GM12878 (cell line): Measurements from ENCODE around the gene OR2T27. TPM values are rescaled to one million over a fixed set of nuclear protein-coding genes. Genes with fewer than 3 reads are reported as not detected.

Experiments used
- ATAC-seq: fragments of 200-7000 bp; cut with Tn5 transposase; 3 replicates; pipeline ENCODE4 v1.9.1; 2020; ENCODE audit warnings: mild to moderate bottlenecking, moderate library complexity
- BruUV-seq: library from RNA; stranded (reverse); fragments of 400-500 nt; replicated peaks from 2 replicates; lab custom pipeline; 2021; lab: Mats Ljungman, UMichigan
- CTCF ChIA-PET: fragments of 300-600 bp; sonication (Branson Sonifier 250); formaldehyde crosslinking; extraction: SDS; loops from one replicate; lab custom pipeline; 2021; ENCODE audit warnings: inconsistent platforms; lab: Yijun Ruan, JAX
- POLR2A ChIA-PET: fragments of 350-600 bp; formaldehyde crosslinking; extraction: SDS; loops from one replicate; lab custom pipeline; 2021; ENCODE audit warnings: inconsistent platforms; lab: Charles Lee
- RAD21 ChIA-PET: fragments of 300-600 bp; sonication (Branson Sonifier 250); formaldehyde crosslinking; loops from one replicate; lab custom pipeline; 2023; ENCODE audit warnings: antibody characterized with exemption; ENCODE audit not compliant: unreplicated experiment; lab: Charles Lee
- SMC1A ChIA-PET: fragments of 300-600 bp; sonication (Branson Sonifier 250); formaldehyde crosslinking; loops from one replicate; lab custom pipeline; 2023; ENCODE audit not compliant: unreplicated experiment, uncharacterized antibody; lab: Charles Lee
- DNase-seq: peaks from one replicate; pipeline ENCODE4 v3.0.0-alpha.2; 2011; ENCODE audit warnings: low read depth, low spot score
- FAIRE-seq: peaks from 3 replicates; lab custom pipeline; 2011; peaks lifted over from hg19 to GRCh38; lab: Jason Lieb, UNC
- H2AFZ ChIP-seq: 2 replicates; pipeline ENCODE4 v1.6.0; 2011; ENCODE audit warnings: low read depth, low read length, control low read depth; ENCODE audit not compliant: control insufficient read depth
- H3K27ac ChIP-seq: 2 replicates; pipeline ENCODE4 v1.5.1; 2011; ENCODE audit warnings: control low read depth; ENCODE audit not compliant: control insufficient read depth, insufficient read depth
- H3K27me3 ChIP-seq, 2 experiments: replicated peaks in 1 of 2; 2 replicates each; pipeline versions ENCODE4 v1.6.0 to v1.6.1; 2011; ENCODE audit warnings: low read length in 1 of 2; ENCODE audit not compliant: control insufficient read depth in 2 of 2, insufficient read depth in 2 of 2
- H3K36me3 ChIP-seq, 2 experiments: 2 replicates each; pipeline ENCODE4 v1.5.1; 2011; ENCODE audit warnings: low read length in 1 of 2; ENCODE audit not compliant: control insufficient read depth in 2 of 2, insufficient read depth in 2 of 2
- H3K4me1 ChIP-seq: 2 replicates; pipeline ENCODE4 v1.6.1; 2011; ENCODE audit warnings: mild to moderate bottlenecking, low read length, moderate library complexity, mixed read lengths; ENCODE audit not compliant: control insufficient read depth, insufficient read depth
- H3K4me2 ChIP-seq: 2 replicates; pipeline ENCODE4 v1.6.0; 2011; ENCODE audit warnings: control low read depth; ENCODE audit not compliant: control insufficient read depth, insufficient read depth
- H3K4me3 ChIP-seq: fragments of 200-600 bp; sonication (generic); 2 replicates; pipeline ENCODE4 v1.5.1; 2016
- H3K79me2 ChIP-seq: 2 replicates; pipeline ENCODE4 v1.6.0; 2011; ENCODE audit warnings: low read length; ENCODE audit not compliant: control insufficient read depth, insufficient read depth
- H3K9ac ChIP-seq: 2 replicates; pipeline ENCODE4 v1.8.0; 2011; ENCODE audit warnings: low read length, control low read depth, mixed read lengths; ENCODE audit not compliant: control insufficient read depth, insufficient read depth
- H3K9me3 ChIP-seq: replicated peaks from 3 replicates; pipeline ENCODE4 v1.5.1; 2011; ENCODE audit warnings: mild to moderate bottlenecking, low read length; ENCODE audit not compliant: control insufficient read depth, insufficient read depth
- H4K20me1 ChIP-seq: 2 replicates; pipeline ENCODE4 v1.6.0; 2011; ENCODE audit not compliant: control insufficient read depth, insufficient read depth
- CBX3 ChIP-seq: fragments of 200-600 bp; sonication (generic); IDR thresholded peaks from 2 replicates; pipeline ENCODE4 v1.6.1; 2016; ENCODE audit warnings: low read depth, borderline replicate concordance
- EP300 ChIP-seq, 2 experiments: fragments of 150-350 bp in 1 of 2; IDR thresholded peaks; 2 replicates each; pipeline ENCODE4 v1.6.1; 2011 to 2012; ENCODE audit warnings: low read depth in 2 of 2, low read length in 2 of 2, borderline replicate concordance in 1 of 2, improper control_type of control experiment in 1 of 2, inconsistent platforms in 1 of 2; ENCODE audit not compliant: control insufficient read depth in 1 of 2
- WGBS: methylation state at CpG from one replicate; pipeline ENCODE4 v1.1.6; 2016; ENCODE audit warnings: low lambda C conversion rate; ENCODE audit not compliant: insufficient replicate concordance, insufficient coverage; ENCODE audit errors: missing lambda C conversion rate; 5-methylcytosine and 5-hydroxymethylcytosine counted together
- in situ Hi-C: fragments of 300-500 bp; cut with MboI; formaldehyde crosslinking; loops from 9 replicates; pipeline ENCODE4 v1.14.3; 2018; ENCODE audit warnings: mixed read lengths
- intact Hi-C: fragments of 100-400 bp; cut with micrococcal nuclease; formaldehyde crosslinking; loops from one replicate; pipeline ENCODE4 v1.14.2; 2022; ENCODE audit not compliant: unreplicated experiment
- polyA plus RNA-seq, 11 experiments: library from polyadenylated mRNA; depleted of rRNA in 4 of 11; unstranded in 6 of 11; stranded (reverse) in 5 of 11; fragments of >200 nt; fragmentation: Nextera tagmentation in 4 of 11; fragmentation: Illumina TruSeq in 1 of 11; extraction: Ambion mirVana in 4 of 11; extraction: Trizol in 1 of 11; gene quantifications; 1 replicate in 1 of 11; 2 replicates in 10 of 11; pipeline versions ENCODE4 v1.2.1 to v1.2.3, GENCODE V29; 2011 to 2016; ENCODE audit warnings: inconsistent platforms in 2 of 11, missing spikeins in 2 of 11, low read depth in 1 of 11
- total RNA-seq, 4 experiments: library from RNA; depleted of rRNA in 3 of 4; stranded (reverse); fragments of >200 nt in 3 of 4; fragmentation: Illumina TruSeq in 1 of 4; extraction: Trizol in 1 of 4; gene quantifications; 2 replicates each; pipeline versions ENCODE4 v1.2.1 to v1.2.3, GENCODE V29; 2013 to 2021
- TF ChIP-seq, protein P1 (sequence below): fragments of 450-650 bp; IDR thresholded peaks from 2 replicates; pipeline ENCODE4 v1.6.1; 2016; ENCODE audit warnings: mild to moderate bottlenecking
- TF ChIP-seq, protein P2 (sequence below): IDR thresholded peaks from 2 replicates; pipeline ENCODE4 v1.6.1; 2012; ENCODE audit warnings: low read length, inconsistent platforms
- TF ChIP-seq, protein P3 (sequence below): IDR thresholded peaks from 2 replicates; pipeline ENCODE4 v1.6.1; 2011; ENCODE audit warnings: borderline replicate concordance, low read depth, mild to moderate bottlenecking, moderate library complexity, low read length; ENCODE audit not compliant: insufficient read depth, poor library complexity, severe bottlenecking
- TF ChIP-seq, protein P4 (sequence below): fragments of 450-650 bp; IDR thresholded peaks from 2 replicates; pipeline ENCODE4 v1.6.1; 2017; ENCODE audit warnings: mild to moderate bottlenecking, moderate library complexity

Gene OR2T27
- total and polyA plus RNA-seq, 10 of the 15 experiments (the other 5 are each of a cell fraction or from before 2014, with no cell fraction given), result 0.13 to 0.33 (median 0.22) TPM; not detected in 3

DNA sequence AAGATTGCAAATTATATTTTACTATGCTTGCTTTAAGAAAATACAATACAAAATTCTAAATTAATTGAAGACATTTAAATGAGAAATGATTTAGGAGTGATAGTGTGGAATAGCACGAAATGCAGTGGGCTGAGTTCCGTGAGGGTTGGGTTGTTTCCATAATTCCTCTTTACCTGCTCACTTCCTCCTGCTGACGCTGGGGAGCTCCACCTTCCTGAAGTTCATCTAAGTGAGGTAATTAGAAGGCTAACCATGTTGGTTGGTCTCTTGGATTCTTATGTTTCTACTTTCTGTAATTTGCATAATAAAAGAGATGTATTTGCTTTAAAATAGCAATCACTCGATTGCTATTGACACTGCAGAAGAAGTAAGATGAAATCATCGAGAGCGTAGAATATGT lies 42.6 kb upstream of the OR2T27 start:
- RAD21 ChIA-PET, result interaction anchor here (2.0 to 4.9 kb wide), 2 partner anchors 108 to 455 kb away, joined by 6 to 53 read pairs; no protein-coding TSS in a partner anchor
- Histone ChIP-seq H2AFZ (no peak overlapping the region), H3K27ac (no peak overlapping the region), H4K20me1 (no peaks in the 10 kb centered on the region), H3K4me2 (no peak overlapping the region), H3K27me3 (no peaks in the 10 kb centered on the region), H3K9ac (no peak overlapping the region), H3K79me2 (no peaks in the 10 kb centered on the region), H3K4me3 (no peak overlapping the region), H3K4me1 (no peaks in the 10 kb centered on the region), H3K36me3 (no peaks in the 10 kb centered on the region), H3K9me3 (no peaks in the 10 kb centered on the region)
- 50% methylated on average over 6 of the region's 6 CpGs for WGBS
- SMC1A ChIA-PET, result interaction anchor here (1.1 to 5.2 kb wide), 5 partner anchors 100 to 454 kb away, joined by 3 to 60 read pairs (median 5); partner anchors contain the start of gene OR2T1
- ATAC-seq (no peak), DNase-seq (no peak), FAIRE-seq (no peak)
- POLR2A ChIA-PET, result interaction anchor here (0.7 kb wide), 1 partner anchor 10 kb away, joined by 4 read pairs; no protein-coding TSS in a partner anchor
- BruUV-seq, result no TSS peak
- TF ChIP-seq, protein P1, sequence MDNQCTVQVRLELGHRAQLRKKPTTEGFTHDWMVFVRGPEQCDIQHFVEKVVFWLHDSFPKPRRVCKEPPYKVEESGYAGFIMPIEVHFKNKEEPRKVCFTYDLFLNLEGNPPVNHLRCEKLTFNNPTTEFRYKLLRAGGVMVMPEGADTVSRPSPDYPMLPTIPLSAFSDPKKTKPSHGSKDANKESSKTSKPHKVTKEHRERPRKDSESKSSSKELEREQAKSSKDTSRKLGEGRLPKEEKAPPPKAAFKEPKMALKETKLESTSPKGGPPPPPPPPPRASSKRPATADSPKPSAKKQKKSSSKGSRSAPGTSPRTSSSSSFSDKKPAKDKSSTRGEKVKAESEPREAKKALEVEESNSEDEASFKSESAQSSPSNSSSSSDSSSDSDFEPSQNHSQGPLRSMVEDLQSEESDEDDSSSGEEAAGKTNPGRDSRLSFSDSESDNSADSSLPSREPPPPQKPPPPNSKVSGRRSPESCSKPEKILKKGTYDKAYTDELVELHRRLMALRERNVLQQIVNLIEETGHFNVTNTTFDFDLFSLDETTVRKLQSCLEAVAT, result no peak
- TF ChIP-seq EP300 (IDR thresholded peaks at IDR 0.05; ENCODE audit: borderline replicate concordance in 1 of 2, control insufficient read depth in 1 of 2, low read depth in 2 of 2, low read length in 2 of 2), result no peak
- TF ChIP-seq, protein P2, sequence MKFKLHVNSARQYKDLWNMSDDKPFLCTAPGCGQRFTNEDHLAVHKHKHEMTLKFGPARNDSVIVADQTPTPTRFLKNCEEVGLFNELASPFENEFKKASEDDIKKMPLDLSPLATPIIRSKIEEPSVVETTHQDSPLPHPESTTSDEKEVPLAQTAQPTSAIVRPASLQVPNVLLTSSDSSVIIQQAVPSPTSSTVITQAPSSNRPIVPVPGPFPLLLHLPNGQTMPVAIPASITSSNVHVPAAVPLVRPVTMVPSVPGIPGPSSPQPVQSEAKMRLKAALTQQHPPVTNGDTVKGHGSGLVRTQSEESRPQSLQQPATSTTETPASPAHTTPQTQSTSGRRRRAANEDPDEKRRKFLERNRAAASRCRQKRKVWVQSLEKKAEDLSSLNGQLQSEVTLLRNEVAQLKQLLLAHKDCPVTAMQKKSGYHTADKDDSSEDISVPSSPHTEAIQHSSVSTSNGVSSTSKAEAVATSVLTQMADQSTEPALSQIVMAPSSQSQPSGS, result no peak
- TF ChIP-seq, protein P3, sequence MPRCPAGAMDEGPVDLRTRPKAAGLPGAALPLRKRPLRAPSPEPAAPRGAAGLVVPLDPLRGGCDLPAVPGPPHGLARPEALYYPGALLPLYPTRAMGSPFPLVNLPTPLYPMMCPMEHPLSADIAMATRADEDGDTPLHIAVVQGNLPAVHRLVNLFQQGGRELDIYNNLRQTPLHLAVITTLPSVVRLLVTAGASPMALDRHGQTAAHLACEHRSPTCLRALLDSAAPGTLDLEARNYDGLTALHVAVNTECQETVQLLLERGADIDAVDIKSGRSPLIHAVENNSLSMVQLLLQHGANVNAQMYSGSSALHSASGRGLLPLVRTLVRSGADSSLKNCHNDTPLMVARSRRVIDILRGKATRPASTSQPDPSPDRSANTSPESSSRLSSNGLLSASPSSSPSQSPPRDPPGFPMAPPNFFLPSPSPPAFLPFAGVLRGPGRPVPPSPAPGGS, result no peak
- no peak for TF ChIP-seq CBX3
- TF ChIP-seq, protein P4, sequence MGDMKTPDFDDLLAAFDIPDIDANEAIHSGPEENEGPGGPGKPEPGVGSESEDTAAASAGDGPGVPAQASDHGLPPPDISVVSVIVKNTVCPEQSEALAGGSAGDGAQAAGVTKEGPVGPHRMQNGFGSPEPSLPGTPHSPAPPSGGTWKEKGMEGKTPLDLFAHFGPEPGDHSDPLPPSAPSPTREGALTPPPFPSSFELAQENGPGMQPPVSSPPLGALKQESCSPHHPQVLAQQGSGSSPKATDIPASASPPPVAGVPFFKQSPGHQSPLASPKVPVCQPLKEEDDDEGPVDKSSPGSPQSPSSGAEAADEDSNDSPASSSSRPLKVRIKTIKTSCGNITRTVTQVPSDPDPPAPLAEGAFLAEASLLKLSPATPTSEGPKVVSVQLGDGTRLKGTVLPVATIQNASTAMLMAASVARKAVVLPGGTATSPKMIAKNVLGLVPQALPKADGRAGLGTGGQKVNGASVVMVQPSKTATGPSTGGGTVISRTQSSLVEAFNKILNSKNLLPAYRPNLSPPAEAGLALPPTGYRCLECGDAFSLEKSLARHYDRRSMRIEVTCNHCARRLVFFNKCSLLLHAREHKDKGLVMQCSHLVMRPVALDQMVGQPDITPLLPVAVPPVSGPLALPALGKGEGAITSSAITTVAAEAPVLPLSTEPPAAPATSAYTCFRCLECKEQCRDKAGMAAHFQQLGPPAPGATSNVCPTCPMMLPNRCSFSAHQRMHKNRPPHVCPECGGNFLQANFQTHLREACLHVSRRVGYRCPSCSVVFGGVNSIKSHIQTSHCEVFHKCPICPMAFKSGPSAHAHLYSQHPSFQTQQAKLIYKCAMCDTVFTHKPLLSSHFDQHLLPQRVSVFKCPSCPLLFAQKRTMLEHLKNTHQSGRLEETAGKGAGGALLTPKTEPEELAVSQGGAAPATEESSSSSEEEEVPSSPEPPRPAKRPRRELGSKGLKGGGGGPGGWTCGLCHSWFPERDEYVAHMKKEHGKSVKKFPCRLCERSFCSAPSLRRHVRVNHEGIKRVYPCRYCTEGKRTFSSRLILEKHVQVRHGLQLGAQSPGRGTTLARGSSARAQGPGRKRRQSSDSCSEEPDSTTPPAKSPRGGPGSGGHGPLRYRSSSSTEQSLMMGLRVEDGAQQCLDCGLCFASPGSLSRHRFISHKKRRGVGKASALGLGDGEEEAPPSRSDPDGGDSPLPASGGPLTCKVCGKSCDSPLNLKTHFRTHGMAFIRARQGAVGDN, result no peak
- CTCF ChIA-PET, result interaction anchor here (0.7 to 4.6 kb wide), 8 partner anchors 10 to 228 kb away, joined by 3 to 86 read pairs (median 4); partner anchors contain the start of gene ZNF672
- in situ Hi-C loops (loop anchor here (5.0 kb wide), 1 partner anchor 109 kb away; no protein-coding TSS in a partner anchor), intact Hi-C loops (loop anchor here (5.0 kb wide), 1 partner anchor 456 kb away; no protein-coding TSS in a partner anchor)
